ENCODE results near the gene FAM83G.
A peak's percentile ranks its signal among the peaks of the same experiment; 100 is the strongest.
"Not testable (repeated sequence)": the region's sequence is repeated elsewhere in the genome, so short reads cannot be mapped to it uniquely, and the experiment has no call there.

Gene FAM83G

GRCh38 chr17:19023209-19023999, 18.8 kb upstream of the FAM83G start:
- no peak for DNase-seq (ENCODE audit: low read depth in 3 of 3)

- DNase-seq (ENCODE audit: low read depth in 3 of 3), result no peak
These were observed 18.2 kb upstream of the FAM83G start for GRCh38 chr17:19022747-19023146.

GRCh38 chr17:19022128-19022527, 17.6 kb upstream of the FAM83G start:
- no peak for DNase-seq (ENCODE audit: low read depth in 3 of 3)

- DNase-seq (ENCODE audit: low read depth in 3 of 3), result peak in 2 of 3 donors; percentile 17 to 36
These were observed 17.1 kb upstream of the FAM83G start for GRCh38 chr17:19021622-19022083.

- DNase-seq (ENCODE audit: low read depth in 3 of 3), result not testable (repeated sequence)
These were observed 16.6 kb upstream of the FAM83G start for GRCh38 chr17:19021011-19021621.

GRCh38 chr17:19020016-19020415, 15.5 kb upstream of the FAM83G start:
- no peak for DNase-seq (ENCODE audit: low read depth in 3 of 3)

- no peak for DNase-seq (ENCODE audit: low read depth in 3 of 3)
These were observed 14.7 kb upstream of the FAM83G start for GRCh38 chr17:19019041-19019941.

GRCh38 chr17:19018600-19018950, 14.0 kb upstream of the FAM83G start:
- DNase-seq (ENCODE audit: low read depth in 3 of 3), result no peak

- no peak for DNase-seq (ENCODE audit: low read depth in 3 of 3)
These were observed 13.4 kb upstream of the FAM83G start for GRCh38 chr17:19017804-19018599.

- DNase-seq (ENCODE audit: low read depth in 3 of 3), result no peak
These were observed 12.8 kb upstream of the FAM83G start for GRCh38 chr17:19017401-19017800.

GRCh38 chr17:19016881-19017280, 12.3 kb upstream of the FAM83G start:
- DNase-seq (ENCODE audit: low read depth in 3 of 3), result no peak

- no peak for DNase-seq (ENCODE audit: low read depth in 3 of 3)
These were observed 11.7 kb upstream of the FAM83G start for GRCh38 chr17:19016297-19016696.

- no peak for DNase-seq (ENCODE audit: low read depth in 3 of 3)
These were observed 10.9 kb upstream of the FAM83G start for GRCh38 chr17:19015428-19015827.

- DNase-seq (ENCODE audit: low read depth in 3 of 3), result no peak
These were observed 10.2 kb upstream of the FAM83G start for GRCh38 chr17:19014628-19015215.

- DNase-seq (ENCODE audit: low read depth in 3 of 3), result no peak
These were observed 9.5 kb upstream of the FAM83G start for GRCh38 chr17:19013806-19014627.

- no peak for DNase-seq (ENCODE audit: low read depth in 3 of 3)
These were observed 8.7 kb upstream of the FAM83G start for GRCh38 chr17:19013226-19013625.

GRCh38 chr17:19012171-19013080, 7.9 kb upstream of the FAM83G start:
- DNase-seq (ENCODE audit: low read depth in 3 of 3), result no peak

- no peak for DNase-seq (ENCODE audit: low read depth in 3 of 3)
These were observed 7.0 kb upstream of the FAM83G start for GRCh38 chr17:19011581-19011980.
